ENCODE measurements around the gene REEP1.

The REEP1 gene

GRCh38 chr2:86193901-86194567 lies 143.4 kb downstream of the REEP1 start:
- no peak for DNase-seq

- no peak for DNase-seq
Observed at GRCh38 chr2:86189782-86190416, 147.5 kb downstream of the REEP1 start.

- peak; percentile 31 for DNase-seq
Observed at GRCh38 chr2:86186431-86186830, 151.0 kb downstream of the REEP1 start.

- DNase-seq: no peak
Observed at GRCh38 chr2:86185517-86186212, 151.8 kb downstream of the REEP1 start.

GRCh38 chr2:86176597-86176996 lies 160.8 kb downstream of the REEP1 start:
- DNase-seq: no peak

- peak; percentile 87 for DNase-seq
Observed at GRCh38 chr2:86175828-86176227, 161.6 kb downstream of the REEP1 start.

- DNase-seq: no peak
Observed at GRCh38 chr2:86174445-86174844, 163.0 kb downstream of the REEP1 start.

GRCh38 chr2:86172610-86173009 lies 164.8 kb downstream of the REEP1 start:
- DNase-seq: no peak

GRCh38 chr2:86171295-86171694 lies 166.1 kb downstream of the REEP1 start:
- DNase-seq: no peak

GRCh38 chr2:86170449-86170848 lies 167.0 kb downstream of the REEP1 start:
- DNase-seq: no peak

Measured in DMS 273 treated with DMSO at 0.1 percent for 48 hours (cell line).